Stimulated activated effector memory CD8-positive, alpha-beta T cell treated with anti-CD3 and anti-CD28 coated beads, Interleukin-12 subunit alpha, Interleukin-12 subunit beta, amount 100 ng/mL, for 72 hours (primary cell): ENCODE data around the gene PIPOX.

Experiments used
- ATAC-seq: fragments of 150-1000 bp; cut with Tn5 transposase; 2 replicates; pipeline ENCODE4 v1.10.0; 2021
- DNase-seq, 2 donors: peaks; one replicate each; pipeline ENCODE4 v3.0.0; 2021 to 2022; ENCODE audit warnings: low spot score in 2 of 2
- H3K27ac Mint-ChIP-seq: one replicate; pipeline ENCODE4 v1.8.0; 2022; ENCODE audit warnings: mild to moderate bottlenecking, mixed read lengths
- H3K36me3 Mint-ChIP-seq: one replicate; pipeline ENCODE4 v1.8.0; 2022; ENCODE audit warnings: mild to moderate bottlenecking, mixed read lengths
- H3K4me1 Mint-ChIP-seq: one replicate; pipeline ENCODE4 v1.8.0; 2022; ENCODE audit warnings: mixed read lengths
- H3K4me3 Mint-ChIP-seq: one replicate; pipeline ENCODE4 v1.8.0; 2022; ENCODE audit warnings: mild to moderate bottlenecking, mixed read lengths
- H3K9me3 Mint-ChIP-seq: one replicate; pipeline ENCODE4 v1.8.0; 2022; ENCODE audit warnings: mixed read lengths

PIPOX gene, protein sequence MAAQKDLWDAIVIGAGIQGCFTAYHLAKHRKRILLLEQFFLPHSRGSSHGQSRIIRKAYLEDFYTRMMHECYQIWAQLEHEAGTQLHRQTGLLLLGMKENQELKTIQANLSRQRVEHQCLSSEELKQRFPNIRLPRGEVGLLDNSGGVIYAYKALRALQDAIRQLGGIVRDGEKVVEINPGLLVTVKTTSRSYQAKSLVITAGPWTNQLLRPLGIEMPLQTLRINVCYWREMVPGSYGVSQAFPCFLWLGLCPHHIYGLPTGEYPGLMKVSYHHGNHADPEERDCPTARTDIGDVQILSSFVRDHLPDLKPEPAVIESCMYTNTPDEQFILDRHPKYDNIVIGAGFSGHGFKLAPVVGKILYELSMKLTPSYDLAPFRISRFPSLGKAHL

DNA sequence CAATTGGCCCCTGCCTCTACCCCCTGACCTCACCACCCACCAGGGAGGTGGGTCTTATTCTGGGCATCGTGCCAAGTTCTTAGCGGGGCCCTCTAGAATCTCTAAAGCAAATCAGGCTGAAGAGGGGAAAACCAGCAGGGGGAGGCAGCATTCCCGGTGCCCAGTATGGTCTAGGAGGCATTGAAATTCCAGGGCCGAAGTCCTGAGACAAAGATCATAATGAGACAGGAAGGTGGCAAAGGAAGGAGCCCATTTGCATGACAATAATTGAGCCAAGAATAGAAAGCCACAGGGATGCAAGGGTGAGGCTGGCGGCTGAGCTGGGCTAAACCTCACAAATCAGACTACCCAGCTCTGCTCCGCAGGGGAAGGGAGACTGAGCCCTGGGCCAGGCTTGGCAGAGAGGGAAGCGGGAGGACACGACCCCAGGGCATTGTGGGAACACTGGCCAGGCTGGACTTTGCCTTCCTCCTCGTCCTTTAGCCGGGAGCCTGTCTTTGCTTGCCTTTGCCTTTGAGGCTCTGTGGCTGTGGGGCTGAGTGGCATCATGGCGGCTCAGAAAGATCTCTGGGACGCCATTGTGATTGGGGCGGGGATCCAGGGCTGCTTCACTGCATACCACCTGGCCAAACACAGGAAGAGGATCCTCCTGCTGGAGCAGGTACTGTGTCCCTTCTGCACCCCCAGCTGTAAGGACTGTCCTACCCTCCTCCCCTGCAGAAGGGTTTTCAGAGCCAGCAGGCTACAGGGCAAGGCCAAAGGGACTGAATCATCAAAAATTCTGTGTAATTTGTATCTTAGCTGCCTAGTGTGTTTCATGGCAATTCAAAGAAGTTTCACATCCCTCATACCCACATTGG lies at the start of gene PIPOX:
TSS of gene PIPOX (plus strand) at position 463 of the 860 bp plus-strand sequence. CDS start at position 548, 85 bp downstream.
- H3K4me3 Mint-ChIP-seq: no peak within 1 kb of the TSS
- no peak within 1 kb of the TSS for H3K27ac Mint-ChIP-seq
- no peaks in the 10 kb centered on the region for H3K9me3 Mint-ChIP-seq
- no peaks in the 10 kb centered on the region for H3K36me3 Mint-ChIP-seq
- peaks cover 8% of the 10 kb centered on the region for H3K4me1 Mint-ChIP-seq
- ATAC-seq: no peak
- DNase-seq: no peak

DNA sequence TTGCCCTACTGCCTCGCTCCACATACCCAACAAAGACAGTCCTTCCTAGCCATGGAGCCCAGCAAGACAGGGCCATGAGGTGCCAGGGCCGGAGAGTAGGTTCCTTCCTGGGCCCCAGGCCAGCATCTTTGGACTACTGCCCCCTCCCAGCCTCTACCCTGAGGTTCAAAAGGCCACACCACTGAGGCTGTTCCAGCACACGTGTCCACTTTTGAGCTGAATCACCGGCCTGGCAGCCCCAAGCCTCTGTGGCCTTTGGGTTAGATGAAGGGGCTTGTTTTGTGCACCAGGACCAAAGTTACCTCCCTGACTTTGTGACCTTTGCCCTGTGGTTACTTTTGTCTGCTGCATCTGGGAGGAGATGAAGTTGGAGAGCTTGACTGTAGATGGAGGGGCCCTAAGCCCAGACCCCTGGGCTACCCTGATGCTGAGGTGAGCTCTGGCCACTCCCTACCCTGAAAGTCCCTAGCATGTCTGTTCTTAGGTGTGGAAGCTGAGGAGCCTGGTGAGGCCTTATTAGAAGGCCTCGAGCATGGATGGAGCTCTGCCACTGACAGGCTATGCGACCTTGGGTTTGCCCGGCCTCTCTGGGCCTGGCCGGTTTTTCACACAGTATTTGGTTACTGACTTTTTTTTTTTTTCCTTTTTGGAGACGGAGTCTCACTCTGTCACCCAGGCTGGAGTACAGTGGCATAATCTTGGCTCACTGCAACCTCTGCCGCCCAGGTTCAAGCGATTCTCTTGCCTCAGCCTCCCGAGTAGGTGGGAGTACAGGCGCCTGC lies 49.1 kb upstream of the PIPOX start:
- H3K9me3 Mint-ChIP-seq: no peaks in the 10 kb centered on the region
- no peaks in the 10 kb centered on the region for H3K36me3 Mint-ChIP-seq
- no peak for DNase-seq
- ATAC-seq: no peak
- H3K4me1 Mint-ChIP-seq: peaks cover 2% of the 10 kb centered on the region
- H3K27ac Mint-ChIP-seq: no peak overlapping the region
- H3K4me3 Mint-ChIP-seq: no peak overlapping the region

DNA sequence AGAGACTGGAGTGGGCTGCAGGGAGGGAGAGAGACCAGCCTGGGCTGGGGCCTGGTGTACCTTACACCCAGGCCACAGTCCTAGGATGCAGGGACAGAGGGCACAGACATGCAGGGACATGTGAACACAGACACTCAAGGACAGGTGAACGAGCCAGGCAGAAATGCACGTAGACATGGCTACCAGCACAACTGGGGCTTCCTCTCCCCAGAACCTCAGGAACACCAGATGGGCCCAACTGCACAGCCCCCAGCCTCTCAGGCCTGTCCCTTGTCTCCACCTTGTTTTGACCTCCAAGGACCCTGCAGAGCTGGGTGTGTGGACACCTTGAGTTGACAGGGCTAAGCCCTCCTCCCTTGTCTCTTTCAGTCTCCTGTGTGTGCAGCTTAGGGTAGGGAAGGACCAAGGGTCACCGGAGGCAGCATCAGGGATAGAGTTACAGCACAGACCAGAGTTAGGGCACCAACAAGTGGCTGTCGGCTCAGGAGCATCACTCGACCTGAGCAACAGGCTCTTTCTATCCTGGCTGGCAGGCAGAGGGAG lies 46.3 kb upstream of the PIPOX start:
- no peak for ATAC-seq
- no peaks in the 10 kb centered on the region for H3K9me3 Mint-ChIP-seq
- H3K4me3 Mint-ChIP-seq: no peak overlapping the region
- no peaks in the 10 kb centered on the region for H3K4me1 Mint-ChIP-seq
- DNase-seq: no peak
- no peaks in the 10 kb centered on the region for H3K36me3 Mint-ChIP-seq
- H3K27ac Mint-ChIP-seq: no peak overlapping the region

DNA sequence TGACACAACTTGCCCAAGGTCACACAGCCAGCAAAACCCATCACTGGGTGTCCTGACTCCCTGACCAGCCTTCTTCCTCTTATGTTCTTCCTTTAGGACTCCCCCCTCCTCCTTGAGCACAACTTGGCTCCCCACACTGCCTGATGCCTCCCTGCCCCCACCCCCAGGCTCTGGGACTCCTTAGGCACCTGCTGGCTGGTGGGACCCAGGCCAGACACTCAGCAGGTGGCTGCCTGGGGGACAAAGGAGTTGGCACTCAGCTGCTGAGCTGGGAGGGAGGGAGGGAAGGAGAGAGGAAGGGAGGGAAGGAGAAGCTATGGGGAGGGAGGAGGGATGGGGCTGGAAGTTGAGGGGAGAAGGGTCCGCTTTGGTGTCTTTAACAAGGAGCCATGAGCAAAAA lies 45.1 kb upstream of the PIPOX start:
- Mint-ChIP-seq H3K4me3 (no peak overlapping the region), H3K4me1 (no peaks in the 10 kb centered on the region), H3K27ac (no peak overlapping the region), H3K9me3 (no peaks in the 10 kb centered on the region), H3K36me3 (no peaks in the 10 kb centered on the region)
- ATAC-seq (no peak), DNase-seq (no peak)

DNA sequence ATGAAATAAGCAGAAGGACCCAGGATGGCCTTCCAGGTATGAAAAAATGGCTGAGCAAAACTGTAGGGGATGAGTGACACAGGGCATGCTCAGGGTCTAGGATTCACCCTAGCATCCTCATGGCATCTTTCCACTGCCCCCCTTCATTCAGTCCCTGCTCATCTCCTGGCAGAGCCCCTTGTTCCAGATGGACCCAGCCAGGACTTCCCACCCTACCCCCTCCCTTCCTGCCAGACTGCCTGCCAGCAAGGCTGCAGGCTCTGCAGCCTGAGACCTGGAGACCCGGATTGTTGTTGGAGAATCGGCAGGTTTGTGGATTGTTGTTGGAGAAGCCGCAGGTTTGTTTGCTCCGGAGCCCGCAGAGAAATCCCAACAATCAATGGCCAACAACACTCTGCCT lies 43.7 kb upstream of the PIPOX start:
- H3K27ac Mint-ChIP-seq: no peak overlapping the region
- H3K9me3 Mint-ChIP-seq: no peaks in the 10 kb centered on the region
- H3K4me1 Mint-ChIP-seq: no peaks in the 10 kb centered on the region
- H3K4me3 Mint-ChIP-seq: no peak overlapping the region
- H3K36me3 Mint-ChIP-seq: no peaks in the 10 kb centered on the region
- no peak for ATAC-seq
- no peak for DNase-seq

DNA sequence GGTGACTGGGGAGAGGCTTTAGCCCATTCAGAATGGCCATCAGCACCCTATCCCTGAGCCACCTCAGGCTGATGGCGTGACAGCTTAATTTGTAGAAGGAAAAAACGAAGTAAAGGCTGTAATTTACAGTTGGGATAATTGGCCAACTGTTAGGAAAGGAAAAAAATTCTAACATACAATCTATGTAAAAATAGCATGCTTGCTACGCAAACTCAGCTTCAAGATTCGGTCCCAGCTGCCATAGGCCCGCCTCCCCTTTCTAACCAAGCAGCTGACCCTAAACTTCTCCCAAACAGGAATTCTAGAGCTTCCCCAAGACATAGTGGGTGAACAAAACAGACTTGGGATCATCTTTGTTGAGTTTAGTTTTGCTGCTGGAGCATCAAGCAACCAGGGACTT lies 42.0 kb upstream of the PIPOX start:
- no peak for ATAC-seq
- no peak overlapping the region for H3K27ac Mint-ChIP-seq
- no peaks in the 10 kb centered on the region for H3K9me3 Mint-ChIP-seq
- no peak for DNase-seq
- H3K4me1 Mint-ChIP-seq: no peaks in the 10 kb centered on the region
- no peaks in the 10 kb centered on the region for H3K36me3 Mint-ChIP-seq
- H3K4me3 Mint-ChIP-seq: no peak overlapping the region

DNA sequence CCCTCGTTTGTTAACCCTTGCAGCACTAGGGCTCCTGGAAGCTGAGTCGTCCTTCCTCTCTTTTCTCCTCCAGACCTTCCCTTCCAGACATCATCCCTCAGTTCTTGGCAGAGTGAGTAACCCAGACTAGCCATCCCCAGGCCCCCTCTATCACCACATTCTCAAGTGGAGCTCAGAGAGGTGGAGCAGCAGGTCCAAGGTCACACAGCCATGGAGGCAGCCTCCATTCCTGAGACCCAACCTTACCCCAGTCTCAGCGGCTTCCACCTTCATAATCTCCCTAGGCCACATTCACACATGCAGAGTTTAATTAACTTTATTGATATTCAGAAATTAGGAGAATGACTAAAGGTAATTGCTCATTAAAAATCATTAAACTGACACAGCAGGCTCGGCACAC lies 40.1 kb upstream of the PIPOX start:
- ATAC-seq (no peak), DNase-seq (no peak)
- no peaks in the 10 kb centered on the region for H3K4me1 Mint-ChIP-seq
- no peaks in the 10 kb centered on the region for H3K9me3 Mint-ChIP-seq
- no peaks in the 10 kb centered on the region for H3K36me3 Mint-ChIP-seq
- no peak overlapping the region for H3K27ac Mint-ChIP-seq
- no peak overlapping the region for H3K4me3 Mint-ChIP-seq

DNA sequence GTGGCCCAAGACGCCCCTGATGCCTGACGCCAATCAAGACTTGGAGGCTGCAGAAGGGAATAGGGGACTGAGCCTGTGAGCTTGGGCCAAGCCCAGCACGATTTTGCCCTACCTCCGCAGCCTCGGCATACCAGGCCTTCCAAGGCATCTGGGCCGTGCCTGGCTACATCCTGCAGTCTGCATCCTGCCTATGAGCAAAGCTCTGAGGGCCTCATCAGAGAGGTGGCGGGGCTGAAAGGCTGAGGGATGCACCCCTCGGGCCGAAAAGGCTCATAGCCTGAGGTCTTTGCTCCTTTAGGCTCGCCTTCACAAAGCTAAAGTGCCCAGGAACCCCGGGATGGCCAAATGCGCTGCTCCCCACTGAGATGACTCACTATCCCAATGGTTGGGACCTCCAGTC lies 39.7 kb upstream of the PIPOX start:
- no peaks in the 10 kb centered on the region for H3K36me3 Mint-ChIP-seq
- H3K9me3 Mint-ChIP-seq: no peaks in the 10 kb centered on the region
- no peak for DNase-seq
- no peak for ATAC-seq
- H3K27ac Mint-ChIP-seq: no peak overlapping the region
- no peaks in the 10 kb centered on the region for H3K4me1 Mint-ChIP-seq
- no peak overlapping the region for H3K4me3 Mint-ChIP-seq

DNA sequence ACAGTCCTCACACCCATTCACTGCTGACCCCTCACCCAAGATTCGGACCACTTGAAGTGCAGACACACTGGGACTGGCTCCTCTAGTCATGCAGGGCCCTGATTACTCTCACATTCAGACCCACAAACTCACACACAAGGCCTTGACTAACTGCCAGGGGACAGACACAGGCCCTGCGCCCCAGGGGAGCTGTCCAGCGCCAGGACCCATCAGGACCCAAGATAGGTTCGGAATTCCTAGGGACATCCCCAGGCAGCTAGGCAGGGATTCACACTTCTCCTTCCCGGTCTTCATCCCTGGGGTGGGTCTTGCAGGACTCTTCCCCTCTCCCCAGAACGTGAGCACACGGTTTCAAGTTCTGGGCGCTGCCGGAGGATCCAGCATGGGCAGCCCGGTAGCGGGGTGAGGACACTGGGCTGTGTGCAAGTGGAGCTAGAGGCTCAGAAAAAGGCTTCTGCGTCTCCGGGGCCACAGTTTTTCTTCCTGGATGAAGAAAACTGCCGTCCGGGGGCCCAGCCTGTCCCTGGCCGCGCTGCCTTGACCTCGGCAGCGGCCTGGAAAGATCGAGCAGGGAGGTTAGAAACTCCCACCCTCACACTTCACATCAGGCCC lies 38.8 kb upstream of the PIPOX start:
- ATAC-seq (no peak), DNase-seq (no peak)
- no peaks in the 10 kb centered on the region for H3K9me3 Mint-ChIP-seq
- H3K36me3 Mint-ChIP-seq: no peaks in the 10 kb centered on the region
- H3K4me3 Mint-ChIP-seq: no peak overlapping the region
- H3K4me1 Mint-ChIP-seq: no peaks in the 10 kb centered on the region
- no peak overlapping the region for H3K27ac Mint-ChIP-seq

DNA sequence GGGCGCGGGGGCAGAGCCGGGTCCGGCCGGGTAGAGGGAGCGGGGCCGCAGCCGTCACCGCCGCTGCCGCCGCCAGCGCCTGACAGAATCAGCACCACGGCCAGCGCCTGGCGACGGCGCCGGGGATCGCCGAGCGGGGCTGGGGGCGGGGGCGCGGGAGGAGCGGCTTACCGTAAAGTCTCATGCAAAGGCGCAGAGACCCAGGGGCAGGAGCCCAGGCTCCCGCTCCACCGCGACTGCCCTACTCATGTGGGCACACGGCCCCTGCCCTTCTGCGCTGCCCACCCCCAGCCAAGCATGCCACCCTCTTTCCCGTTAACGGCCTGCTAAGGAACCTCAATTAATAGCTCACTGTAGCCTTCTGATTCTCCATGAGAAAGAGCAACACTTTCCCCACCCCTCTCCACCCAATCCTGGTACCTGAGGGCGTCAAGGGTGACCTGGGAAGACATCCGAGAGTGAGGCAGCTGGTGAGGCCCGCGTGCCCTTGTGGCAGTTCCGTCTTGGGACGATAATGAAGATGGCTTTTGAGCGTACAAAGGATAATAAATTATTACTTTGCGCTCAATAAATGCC lies 36.9 kb upstream of the PIPOX start, which contains the start of gene SEZ6:
TSS of gene SEZ6 (minus strand) at position 98 of the 576 bp plus-strand sequence. CDS start 164 bp downstream, outside the sequence.
- Mint-ChIP-seq H3K4me3 (no peak within 1 kb of the TSS), H3K27ac (no peak within 1 kb of the TSS), H3K36me3 (no peaks in the 10 kb centered on the region), H3K4me1 (no peaks in the 10 kb centered on the region), H3K9me3 (no peaks in the 10 kb centered on the region)
- DNase-seq (peak; percentile 58 to 78), ATAC-seq (peak; percentile 62)

DNA sequence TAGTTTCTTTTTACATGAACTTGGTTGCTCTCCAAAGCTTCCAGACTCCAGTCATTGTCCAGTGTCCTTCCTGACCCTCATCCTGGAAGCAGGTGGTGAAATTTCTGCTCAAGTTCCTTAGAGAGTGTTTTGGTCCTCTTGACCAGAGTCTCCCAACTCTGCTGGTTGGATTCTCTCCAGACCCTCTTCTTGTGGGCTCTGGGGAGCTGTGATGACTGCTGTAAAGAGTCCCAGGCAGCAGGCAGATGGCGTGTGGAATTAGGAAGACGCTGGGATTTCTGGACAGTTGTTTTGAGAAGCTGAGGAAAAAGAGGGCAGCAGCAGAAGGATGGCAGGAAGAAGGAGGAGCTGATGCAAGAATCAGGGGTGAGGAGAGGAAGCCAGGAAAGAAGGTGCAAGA lies 35.5 kb upstream of the PIPOX start:
- H3K4me3 Mint-ChIP-seq: no peak overlapping the region
- no peak for ATAC-seq
- peaks cover 5% of the 10 kb centered on the region for H3K4me1 Mint-ChIP-seq
- no peak overlapping the region for H3K27ac Mint-ChIP-seq
- no peak for DNase-seq
- H3K36me3 Mint-ChIP-seq: no peaks in the 10 kb centered on the region
- no peaks in the 10 kb centered on the region for H3K9me3 Mint-ChIP-seq

DNA sequence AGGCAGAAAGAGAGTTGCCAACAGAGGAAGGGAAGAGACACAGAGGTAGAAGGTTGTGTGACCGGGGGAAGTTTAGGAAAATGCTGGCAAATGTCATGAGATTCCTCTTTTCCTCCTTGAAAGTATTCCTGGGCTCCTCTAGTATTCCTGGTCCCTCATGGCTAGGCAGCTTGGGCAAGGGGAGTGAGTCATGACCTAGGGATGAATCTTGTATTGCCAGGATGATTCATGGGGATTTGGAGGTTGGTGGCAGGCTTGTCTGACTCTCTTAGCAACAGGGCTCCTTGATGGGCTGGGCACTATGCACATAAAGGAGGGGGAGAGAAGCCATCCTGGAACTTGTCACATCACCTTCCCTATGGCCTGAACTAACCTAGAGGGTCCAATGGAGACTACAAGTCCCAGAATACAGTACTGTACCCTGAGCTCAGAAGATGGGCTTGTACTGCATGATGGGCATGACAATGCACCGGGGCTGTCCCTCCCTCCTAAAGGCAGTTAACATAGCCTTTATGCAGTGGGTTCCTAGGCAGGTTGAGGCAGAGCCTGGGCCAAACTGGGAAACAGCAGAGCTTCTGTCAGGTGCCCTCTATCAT lies 35.0 kb upstream of the PIPOX start:
- no peak for DNase-seq
- H3K4me1 Mint-ChIP-seq: peaks cover 5% of the 10 kb centered on the region
- no peak overlapping the region for H3K4me3 Mint-ChIP-seq
- no peaks in the 10 kb centered on the region for H3K9me3 Mint-ChIP-seq
- no peaks in the 10 kb centered on the region for H3K36me3 Mint-ChIP-seq
- H3K27ac Mint-ChIP-seq: no peak overlapping the region
- no peak for ATAC-seq

DNA sequence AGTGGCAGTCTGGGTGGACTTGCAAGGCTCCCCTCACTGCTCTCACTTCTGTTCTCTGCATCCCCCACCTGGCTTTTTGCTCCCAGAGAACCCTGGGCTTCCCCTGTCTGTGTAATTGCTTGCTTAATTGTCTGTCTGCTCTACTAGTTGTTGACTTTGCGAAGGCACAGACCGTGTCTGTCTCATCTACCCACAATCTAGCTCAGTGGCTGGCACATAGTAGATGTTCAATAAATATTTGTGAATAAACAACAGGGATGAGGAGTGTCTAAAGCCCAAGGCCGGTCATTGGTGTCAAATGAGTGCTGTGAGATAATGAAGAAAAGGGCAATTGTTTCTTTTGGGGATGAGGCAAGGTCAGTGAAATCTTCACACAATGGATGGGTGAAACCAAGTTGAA lies 34.4 kb upstream of the PIPOX start:
- ATAC-seq: no peak
- H3K4me1 Mint-ChIP-seq: peaks cover 5% of the 10 kb centered on the region
- H3K36me3 Mint-ChIP-seq: no peaks in the 10 kb centered on the region
- no peak overlapping the region for H3K4me3 Mint-ChIP-seq
- DNase-seq: no peak
- no peaks in the 10 kb centered on the region for H3K9me3 Mint-ChIP-seq
- H3K27ac Mint-ChIP-seq: no peak overlapping the region

DNA sequence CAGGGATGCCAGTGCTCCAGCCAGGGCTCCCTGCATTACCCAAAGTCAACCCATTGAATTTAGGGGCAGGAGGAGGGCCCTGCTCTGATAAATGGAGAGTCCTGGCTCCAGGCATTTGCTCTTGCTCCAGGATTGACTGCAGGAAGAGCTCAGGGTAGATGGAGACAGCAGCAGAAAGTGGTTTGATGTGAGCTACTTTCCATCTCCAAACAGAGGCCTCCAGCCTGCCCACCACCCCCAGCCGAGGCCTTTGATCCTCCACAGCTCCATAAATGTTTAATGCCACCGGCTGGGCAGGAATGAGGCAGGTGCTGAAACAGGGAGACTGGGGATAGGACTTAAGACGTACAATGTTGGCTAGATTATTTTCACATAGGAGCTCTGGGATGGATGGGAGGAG lies 32.8 kb upstream of the PIPOX start:
- H3K36me3 Mint-ChIP-seq: no peaks in the 10 kb centered on the region
- no peak overlapping the region for H3K4me3 Mint-ChIP-seq
- H3K4me1 Mint-ChIP-seq: peaks cover 5% of the 10 kb centered on the region
- no peak overlapping the region for H3K27ac Mint-ChIP-seq
- ATAC-seq (no peak), DNase-seq (no peak)
- no peaks in the 10 kb centered on the region for H3K9me3 Mint-ChIP-seq
